ENCODE data around the gene CDH2.
"Not testable (repeated sequence)": the region's sequence is repeated elsewhere in the genome, so short reads cannot be mapped to it uniquely, and the experiment has no call there.

CDH2 gene

DNA sequence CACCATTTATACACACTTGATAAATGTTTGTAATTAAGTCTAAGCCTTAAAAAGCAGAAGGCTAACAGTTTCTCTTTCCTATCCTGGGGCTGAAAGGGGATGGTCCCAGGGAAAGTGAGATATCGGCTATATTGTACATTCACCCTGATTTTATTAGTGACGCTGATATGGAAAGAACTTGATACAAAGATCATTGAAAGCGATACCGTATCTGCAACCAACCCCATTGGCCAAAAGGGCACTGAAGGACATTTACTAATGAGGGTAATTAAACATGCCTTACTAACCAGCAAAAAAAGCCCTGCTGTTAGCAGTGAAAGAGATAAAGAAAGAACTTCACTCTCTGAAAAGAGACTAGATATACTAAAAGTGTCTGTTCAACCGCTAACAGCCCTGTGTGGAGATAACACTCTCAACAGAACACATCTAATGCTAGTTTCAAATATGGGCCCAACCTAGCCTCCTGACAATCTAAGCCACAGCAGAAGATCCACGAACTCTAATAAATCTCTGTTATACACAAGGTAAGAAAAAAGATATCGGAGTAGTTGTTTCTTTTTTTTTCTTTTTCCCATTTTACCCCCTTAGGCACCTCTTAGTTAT, 200.0 kb downstream of the CDH2 start:
- no peak for DNase-seq

DNA sequence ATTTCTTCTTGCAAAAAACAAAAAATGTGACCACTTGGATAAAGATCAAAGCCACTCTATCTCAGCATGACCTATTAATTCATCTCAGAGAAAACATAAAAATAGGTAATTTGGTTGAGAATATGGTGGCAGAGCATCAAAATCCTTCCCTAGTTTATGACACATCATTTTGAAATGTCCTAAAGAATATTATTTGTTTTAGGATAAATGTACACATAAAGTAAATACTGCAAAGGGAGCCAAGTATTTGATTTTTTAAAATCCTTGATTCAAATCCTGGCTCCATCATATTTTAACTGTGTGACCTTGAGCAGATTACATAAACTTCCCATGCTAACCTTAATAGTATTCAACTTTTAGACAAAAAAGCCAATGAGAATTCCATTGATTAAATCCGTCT, 206.6 kb downstream of the CDH2 start:
- DNase-seq, result no peak

DNA sequence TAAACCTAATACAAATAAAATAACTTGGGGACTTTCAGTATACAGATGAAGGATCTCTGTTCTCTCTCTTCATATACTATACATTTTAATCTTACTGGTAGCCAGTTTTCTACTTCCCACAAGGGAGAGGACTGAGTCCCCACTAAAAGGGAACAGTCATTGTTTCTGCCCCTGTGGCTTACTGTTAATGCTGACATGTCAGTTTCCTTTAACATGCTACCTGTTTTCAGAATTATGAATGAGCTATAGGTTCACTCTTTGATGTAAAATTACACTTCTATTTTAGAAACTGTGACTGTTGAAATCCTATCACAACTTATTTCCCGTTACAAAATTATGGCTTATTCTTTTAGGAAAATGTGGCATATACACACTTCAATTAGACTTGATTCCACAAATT, 207.7 kb downstream of the CDH2 start:
- no peak for DNase-seq

DNA sequence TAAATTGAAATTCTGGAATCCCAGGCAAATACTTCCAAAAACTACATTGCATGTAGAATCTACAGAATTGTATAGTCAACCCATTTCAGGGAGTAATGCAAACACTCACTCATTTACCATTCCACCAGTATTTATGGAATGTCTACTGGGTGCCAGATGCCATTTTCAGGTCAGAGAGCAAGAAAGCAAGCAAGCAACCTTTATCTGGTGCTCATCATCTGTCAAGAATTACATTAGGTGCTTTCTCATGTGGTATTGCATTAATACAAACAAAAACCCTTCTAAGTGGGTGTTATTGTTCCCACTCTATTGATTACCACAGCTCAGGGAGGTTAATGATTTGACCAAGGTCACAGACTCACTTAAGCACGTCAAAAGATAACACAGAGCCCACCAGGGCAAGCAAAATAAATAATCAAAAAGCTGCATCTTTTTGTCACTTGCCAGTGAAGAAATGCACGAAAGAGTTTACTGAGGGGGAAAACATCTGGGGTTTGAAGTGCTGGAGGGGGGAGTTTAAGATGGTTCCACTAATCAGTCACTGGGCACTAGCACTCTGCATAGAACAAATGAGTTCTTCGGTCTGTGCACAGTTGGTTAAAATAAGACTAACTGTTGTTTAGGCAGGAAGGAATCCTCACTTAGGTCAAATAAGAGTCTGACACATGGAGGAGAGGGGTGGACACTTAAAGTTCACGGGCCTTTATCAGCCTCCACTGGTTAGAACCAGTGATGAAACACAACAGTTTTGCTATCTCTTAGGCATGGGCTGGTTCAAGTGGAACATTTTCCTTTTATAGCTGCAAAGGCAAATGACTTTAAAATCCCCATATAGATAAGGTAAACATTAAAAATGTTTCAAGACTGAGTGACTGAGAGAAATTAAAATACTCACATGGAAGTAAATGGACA, 208.8 kb downstream of the CDH2 start:
- DNase-seq, result no peak

DNA sequence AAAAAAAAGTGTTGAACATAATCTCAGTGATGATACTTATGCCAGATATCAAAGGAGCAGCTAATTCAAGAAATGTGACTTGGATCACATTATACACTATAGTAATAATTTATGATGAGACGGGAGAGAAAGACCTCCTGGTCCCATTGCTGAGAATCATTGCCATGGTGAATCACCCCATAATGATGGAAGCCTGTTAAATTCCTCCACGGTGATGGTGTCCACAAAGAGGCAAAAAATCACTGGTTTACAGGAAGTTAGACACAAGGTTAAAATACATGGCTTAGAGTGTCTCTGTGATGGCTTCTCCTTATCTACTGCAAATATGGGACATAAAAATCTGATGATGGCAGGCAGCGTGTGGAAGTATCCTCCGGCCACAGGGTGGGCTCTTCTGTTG, 210.0 kb downstream of the CDH2 start:
- no peak for DNase-seq

DNA sequence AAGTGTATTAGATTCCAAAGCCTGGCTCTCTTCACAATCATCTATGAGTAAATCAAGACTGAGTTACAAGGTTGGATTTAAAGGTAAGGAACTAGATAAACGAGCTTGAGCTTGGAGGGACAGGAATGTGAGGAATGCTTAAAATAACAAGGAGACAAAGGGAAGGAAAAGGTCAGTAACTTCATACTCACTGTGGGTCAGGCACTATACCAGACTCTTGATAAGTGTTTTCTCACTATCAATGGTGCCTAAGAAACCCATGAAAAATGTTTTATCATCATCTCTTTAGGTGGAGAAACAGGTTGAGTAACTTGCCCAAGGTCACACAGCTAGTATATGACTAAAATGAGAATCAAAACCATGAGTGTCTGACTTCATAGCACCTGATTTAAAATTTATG, 212.1 kb downstream of the CDH2 start:
- no peak for DNase-seq

DNA sequence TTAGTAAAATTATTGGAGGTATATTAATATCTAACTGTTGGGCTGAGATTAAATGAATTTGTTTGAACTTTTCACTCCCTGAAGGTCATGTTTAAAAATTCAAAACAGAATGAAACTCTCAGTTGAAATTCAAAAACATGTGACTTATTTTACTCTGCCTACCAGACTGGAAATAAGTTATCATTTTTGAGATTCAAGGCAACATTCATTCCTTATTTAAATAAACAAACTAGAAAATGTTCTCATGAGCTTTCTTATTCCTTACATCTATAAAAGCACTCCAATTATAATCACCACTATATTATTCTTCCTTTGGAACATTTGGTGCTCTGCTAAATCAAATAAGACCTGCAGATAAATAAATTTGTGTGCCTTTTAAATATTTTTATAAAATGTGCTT, 217.8 kb downstream of the CDH2 start:
- DNase-seq, result no peak

DNA sequence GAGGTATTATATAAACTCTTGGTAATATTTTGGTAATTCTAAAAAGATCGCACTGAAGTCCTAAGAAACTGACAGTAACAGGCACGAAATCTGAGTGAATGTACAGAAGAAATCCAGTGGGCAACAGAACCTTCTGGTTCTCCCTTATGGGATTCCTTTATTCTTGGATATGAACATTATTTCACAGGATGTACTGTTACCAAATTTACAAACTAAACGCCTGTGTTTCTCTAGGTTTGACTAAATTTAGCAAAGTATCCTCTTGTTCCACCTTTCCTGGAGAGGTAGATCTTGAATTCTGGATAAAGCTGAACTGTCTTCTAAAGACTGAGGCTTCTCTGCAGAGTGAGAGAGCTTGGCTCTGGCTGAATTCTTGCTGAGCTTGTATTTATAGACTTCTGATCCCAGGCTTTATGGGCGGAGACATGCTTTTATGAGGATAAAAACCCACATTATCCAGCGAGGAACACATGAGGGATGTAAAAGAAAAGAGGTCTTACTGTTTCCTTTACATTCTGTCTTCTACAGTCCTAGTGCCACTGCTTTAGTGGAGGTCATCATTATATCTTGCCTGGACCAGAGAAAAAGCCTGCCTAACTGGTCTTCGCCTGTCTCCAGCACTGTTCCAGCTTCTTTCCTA, 220.8 kb downstream of the CDH2 start:
- no peak for DNase-seq

DNA sequence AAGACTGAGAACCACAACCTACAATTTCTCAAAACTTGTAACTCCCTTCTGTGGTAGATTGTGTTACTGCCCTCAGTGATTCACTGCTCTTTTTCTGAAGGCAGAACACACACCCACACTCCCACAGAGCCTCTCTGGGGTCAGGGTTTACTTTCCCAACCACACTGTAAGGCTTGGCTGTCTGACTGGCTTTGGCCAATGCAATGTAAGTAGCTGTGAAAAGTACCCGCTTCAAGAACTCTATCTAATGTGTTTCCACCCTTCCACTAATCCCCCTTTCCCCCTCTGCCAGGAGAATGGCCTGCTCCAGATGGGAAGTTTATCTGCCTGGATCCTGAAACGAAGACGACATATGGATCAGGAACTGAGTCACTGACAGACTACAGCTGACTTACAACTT, 222.7 kb downstream of the CDH2 start:
- DNase-seq, result peak; percentile 65

DNA sequence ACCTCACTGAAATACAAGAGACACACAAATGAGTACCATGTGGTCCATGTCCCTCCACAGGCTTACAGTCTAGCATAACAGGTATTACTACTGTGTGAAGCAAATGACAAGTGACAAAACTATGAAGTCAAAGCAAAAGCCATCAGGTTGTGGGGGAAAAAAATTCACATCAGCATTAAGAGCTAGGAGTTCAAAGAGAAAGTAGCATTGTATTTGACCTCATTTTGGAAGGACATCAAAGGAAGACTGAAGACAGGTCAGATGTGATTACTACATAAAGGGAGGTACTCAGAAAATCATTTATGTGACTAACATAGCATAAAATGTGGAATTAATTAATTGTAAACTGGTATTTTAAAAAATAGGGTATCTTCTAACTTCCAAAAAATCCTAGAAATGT, 224.2 kb downstream of the CDH2 start:
- DNase-seq, result no peak

DNA sequence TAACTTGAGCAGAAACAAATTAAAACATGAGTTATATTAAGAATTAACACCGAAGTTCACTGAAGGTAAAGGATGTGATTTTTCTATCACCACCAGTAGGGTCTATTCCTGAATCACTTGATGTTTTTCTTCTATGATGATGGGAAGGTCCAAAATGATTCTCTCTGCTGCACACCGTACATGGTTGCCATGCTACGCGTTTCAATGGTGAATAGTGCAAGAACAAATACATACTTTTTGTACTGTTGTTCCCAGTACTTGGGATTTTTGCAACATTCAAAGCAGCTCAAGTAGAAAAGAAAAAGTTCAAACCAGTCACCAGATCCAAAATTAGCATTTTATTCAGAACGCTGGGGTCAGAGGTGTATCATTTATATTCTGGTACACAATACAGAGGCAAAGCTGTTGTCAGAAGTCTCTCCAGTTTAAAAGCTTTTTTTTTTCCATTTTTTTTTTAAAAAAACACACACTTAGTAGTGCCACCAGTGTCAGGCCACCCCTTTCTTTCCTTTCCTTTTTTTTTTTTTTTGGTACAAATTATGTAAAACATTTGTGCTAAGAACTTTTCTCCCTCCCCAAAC, 226.2 kb downstream of the CDH2 start:
- DNase-seq, result no peak

DNA sequence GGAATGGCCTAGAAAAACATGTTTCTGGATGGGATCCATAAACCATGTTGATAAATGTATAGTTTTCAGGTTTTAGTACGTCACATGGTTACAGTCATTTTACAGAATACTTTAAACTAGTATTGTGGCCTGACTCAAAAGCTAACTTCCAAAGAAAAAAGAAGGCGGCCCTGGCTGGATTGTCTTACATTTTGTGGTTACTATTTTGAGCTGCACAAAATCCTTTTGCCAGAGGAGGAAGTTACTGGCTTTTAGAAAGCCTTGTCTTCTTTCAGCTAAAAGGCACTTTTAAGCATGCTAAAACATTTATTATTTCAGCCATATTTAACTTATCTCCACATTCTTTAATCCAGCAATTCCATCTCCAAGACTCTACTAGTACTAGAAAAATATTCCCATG, 227.9 kb downstream of the CDH2 start:
- peak; percentile 43 for DNase-seq

DNA sequence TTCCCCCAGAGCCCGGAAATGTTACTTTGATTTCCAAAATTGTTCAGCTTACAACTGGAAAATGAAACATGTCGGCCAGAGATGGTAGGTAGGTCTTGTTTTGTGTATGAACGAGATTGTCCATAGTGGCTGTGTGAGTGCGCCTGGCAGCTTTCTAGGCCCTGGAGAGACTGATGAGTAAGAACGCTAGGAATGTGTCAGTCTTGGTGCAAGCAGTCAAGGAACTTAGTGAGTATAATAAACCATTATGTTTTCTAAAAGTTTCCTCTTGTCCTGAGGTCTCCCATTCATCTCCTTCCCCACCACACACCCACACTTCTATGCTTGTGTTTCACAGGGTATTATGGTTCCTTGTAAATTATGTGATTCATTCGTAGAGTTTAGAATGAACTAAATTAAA, 234.2 kb downstream of the CDH2 start:
- no peak for DNase-seq

DNA sequence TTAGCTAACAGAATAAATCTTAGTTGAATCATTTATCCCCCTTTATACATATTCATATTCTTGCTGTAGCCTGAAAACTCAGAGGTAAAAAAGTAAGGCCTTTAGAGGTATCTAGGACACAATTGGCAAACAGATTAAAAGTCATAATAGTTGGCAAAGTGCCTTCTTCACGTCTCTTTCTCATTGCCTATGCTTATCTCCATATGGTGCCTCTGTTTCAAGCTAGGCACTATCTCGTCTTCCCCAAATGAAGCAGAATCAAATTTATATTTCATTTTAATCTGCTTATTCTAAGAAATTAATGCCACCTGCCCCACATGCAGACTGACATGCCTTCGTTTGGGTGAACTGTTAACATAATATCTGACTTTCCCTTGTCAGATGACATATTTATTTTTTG, 245.4 kb downstream of the CDH2 start:
- DNase-seq, result no peak

DNA sequence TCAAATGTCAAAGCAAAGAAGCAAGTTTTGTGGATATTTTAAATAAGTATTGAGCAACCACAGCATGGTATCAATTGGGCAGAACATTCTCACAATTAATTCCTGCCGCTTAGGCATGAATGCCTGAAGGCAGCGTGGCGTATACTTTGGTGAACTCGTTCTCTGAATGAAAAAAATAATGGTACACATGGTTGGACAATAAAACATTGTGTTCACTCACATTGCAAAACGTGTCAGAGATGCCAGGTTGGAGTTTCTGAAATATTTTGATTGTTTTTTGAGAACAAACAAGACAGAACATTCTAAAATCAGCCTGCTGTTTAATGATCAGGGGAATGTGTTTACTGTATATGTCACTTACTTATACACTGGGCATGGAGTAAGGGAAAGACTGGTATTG, 254.2 kb downstream of the CDH2 start:
- no peak for DNase-seq

DNA sequence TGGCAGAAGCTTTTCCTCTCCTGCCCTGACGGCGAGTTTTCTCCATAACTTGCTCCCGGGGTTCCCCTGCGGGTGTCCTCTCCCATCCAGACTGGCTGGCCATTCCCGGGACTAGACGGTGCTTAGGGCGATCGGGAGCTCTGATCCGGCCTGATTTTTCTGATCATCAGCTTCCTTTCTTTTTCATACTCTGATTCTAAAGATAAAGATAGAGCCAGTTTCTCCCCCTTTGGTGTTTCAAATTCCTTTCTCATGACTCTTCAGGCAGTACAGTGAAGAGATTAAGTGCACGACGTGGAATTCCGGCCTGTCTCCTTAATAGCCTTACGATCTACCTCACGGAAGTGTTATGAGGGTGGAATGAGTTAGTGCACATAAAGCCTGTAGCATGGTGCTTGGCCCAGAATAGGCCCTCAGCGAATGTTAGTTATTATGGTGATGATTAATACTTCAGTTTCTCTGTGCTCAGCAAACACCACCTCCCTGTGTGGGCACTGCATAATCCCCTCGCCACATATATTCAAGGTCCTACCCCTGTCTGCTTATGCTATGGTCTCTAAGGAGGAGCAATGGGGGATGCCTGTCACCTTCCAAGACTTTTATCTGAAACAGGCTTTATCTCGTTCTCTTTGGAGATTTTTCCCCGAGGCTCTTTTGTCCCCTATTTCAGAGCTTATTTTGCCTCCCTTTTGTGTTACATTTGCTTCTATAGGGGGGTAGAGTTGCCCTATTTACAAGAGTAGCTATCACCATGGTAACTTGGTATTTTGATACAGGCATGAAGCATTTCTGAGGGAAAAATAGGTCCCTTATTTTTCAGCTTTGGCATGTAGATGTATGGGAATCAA, 254.8 kb downstream of the CDH2 start:
- DNase-seq, result no peak

DNA sequence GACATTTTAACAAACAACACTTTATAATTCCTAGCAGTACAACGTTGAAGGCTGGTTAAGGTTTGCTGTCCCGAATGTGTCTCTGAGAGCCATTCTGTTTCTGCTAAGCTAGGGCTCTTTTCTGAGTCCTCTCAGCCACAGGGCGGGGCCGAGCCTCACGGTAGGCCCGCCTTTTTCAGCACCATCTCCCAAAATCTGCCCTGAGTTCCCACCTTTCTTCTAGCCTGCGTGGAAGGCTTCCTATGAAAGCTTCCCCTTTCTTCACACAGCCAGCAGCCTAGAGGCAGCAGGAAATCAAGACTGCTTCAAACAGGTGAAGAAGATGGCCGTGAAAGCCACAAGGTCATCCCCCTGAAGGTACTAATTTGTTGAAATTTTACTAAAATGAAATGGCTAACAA, 255.5 kb downstream of the CDH2 start:
- no peak for DNase-seq

DNA sequence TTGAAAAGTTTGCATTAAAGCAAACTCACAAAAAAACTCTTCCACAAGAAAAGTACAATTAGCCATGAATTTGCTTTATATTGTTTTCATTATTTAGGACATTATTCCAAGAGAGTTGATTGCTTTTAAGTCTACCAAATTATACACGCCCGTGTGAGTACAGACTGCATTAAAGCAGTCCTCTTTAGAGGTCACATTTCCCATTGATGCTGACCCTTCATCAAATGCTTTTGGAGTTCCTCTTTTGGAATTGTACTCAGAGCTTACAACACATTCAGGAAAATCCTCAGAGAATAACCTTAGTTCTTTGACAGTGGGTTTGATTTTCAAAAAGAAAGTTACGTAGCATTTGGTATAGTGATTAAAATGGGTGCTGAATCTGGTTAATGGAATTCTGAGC, 256.1 kb downstream of the CDH2 start:
- no peak for DNase-seq

DNA sequence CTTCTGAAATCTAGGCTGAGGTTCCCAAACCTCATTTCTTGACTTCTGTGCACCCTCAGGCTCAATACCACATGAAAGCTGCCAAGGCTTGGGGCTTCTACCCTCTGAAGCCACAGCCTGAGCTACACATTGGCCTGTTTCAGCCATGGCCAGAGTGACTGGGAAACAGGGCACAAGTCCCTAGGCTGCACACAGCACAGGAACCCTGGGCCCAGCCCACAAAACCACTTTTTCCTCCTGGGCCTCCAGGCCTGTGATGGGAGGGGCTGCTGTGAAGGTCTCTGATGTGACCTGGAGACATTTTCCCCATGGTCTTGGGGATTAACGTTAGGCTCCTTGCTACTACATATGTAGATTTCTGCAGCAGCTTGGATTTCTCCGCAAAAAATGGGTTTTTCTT, 270.7 kb downstream of the CDH2 start:
- not testable (repeated sequence) for DNase-seq

DNA sequence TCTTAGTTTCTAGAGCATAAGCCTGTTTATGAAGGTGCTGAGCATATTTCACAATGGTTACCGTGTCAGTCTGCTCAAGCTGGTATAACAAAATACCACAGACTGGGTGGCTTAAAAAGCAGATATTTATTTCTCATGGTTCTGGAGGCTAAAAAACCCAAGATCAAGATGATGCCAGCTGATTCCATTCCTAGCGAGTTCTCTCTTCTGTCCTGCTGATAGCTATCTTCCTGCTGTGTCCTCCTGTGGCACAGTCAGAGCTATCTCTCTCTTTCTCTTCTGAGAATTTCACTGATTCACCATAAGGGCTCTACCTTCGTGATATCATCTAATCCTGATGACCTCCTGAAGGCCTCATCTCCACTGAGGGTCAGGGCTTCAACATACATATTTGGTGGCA, 273.0 kb downstream of the CDH2 start:
- DNase-seq, result no peak

DNA sequence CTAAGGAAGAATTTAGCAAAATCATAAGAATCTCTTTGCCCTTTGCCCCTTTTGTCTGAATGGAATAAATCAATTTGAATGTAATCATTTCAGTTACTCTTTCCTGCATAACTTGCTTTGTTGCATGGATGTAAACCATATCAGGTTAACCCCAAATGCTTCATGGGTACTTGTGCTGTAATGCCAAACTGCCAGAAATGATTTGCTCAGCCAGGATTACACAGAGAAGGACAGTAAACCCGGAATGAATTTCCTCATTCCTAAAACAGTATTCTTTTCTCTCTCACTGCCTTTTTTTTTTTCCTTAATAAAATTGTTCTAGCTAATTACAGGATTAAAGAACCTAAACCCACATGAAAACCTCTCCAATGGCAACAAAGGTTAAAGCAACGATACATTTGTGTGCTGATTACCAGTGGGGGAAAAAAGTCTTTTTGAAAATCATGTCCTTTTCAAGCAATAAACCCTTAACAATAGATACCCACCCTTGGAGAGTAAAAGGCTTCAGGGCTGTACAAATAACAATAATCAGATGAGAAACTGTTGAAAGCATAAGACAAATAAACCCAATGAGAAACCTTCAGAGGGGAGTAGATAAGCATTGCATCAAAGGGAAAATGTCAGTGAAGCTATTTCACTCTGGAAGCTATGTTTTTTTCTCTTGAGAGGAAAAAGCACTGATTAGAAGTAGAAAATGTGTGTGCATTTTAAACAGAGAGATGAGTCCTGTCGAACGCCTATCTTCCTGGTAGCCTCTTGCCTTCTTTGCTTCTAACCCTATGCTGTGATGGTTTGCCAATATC, 275.3 kb downstream of the CDH2 start:
- no peak for DNase-seq
